ENCODE results near the gene TNRC6B.

GRCh38 chr22:40352763-40353162 lies 175.0 kb downstream of the TNRC6B start:
- TF ChIP-seq ZBTB38 (CRISPR knock-in tag; IDR thresholded peaks at IDR 0.05) (no peak), EP300 (IDR thresholded peaks at IDR 0.05; ENCODE audit: low read depth in 2 of 2, low read length in 2 of 2) (no peak), EP300 (CRISPR knock-in tag; IDR thresholded peaks at IDR 0.05; ENCODE audit: borderline replicate concordance) (no peak), ZNF205 (CRISPR knock-in tag; IDR thresholded peaks at IDR 0.05) (no peak), KDM4B (CRISPR knock-in tag; IDR thresholded peaks at IDR 0.05) (no peak), ZBTB21 (CRISPR knock-in tag; IDR thresholded peaks at IDR 0.05) (no peak), HHEX (CRISPR knock-in tag; IDR thresholded peaks at IDR 0.05) (no peak), ZBTB43 (CRISPR knock-in tag; conservative IDR thresholded peaks at IDR 0.05) (no peak), FIP1L1 (IDR thresholded peaks at IDR 0.05; ENCODE audit: borderline replicate concordance, insufficient read depth, low read depth, low read length) (no peak)
